Hepatocyte (in vitro differentiated cells): ENCODE data around the gene TIMD4. TPM values are rescaled to one million over a fixed set of nuclear protein-coding genes. Genes with fewer than 3 reads are reported as not detected.
"Not testable (repeated sequence)": the region's sequence is repeated elsewhere in the genome, so short reads cannot be mapped to it uniquely, and the experiment has no call there.

Experiments
- DNase-seq: peaks from one replicate; pipeline ENCODE4 v3.0.0-alpha.2; 2016; ENCODE audit warnings: low spot score
- H2AFZ ChIP-seq: fragments of 200-600 bp; sonication (generic); 2 replicates; pipeline ENCODE4 v1.6.0; 2016; ENCODE audit warnings: antibody characterized with exemption, mild to moderate bottlenecking
- H3K27ac ChIP-seq: fragments of 200-600 bp; sonication (generic); 2 replicates; pipeline ENCODE4 v1.5.1; 2016; ENCODE audit warnings: mild to moderate bottlenecking
- H3K27me3 ChIP-seq: fragments of 200-600 bp; sonication (generic); 2 replicates; pipeline ENCODE4 v1.6.1; 2016
- H3K36me3 ChIP-seq: fragments of 200-600 bp; sonication (generic); replicated peaks from 2 replicates; pipeline ENCODE4 v1.5.1; 2016; ENCODE audit warnings: low read depth; ENCODE audit not compliant: insufficient read depth
- H3K4me1 ChIP-seq: fragments of 200-600 bp; sonication (generic); 2 replicates; pipeline ENCODE4 v1.5.1; 2016; ENCODE audit warnings: mild to moderate bottlenecking, moderate library complexity; ENCODE audit not compliant: insufficient read depth
- H3K4me2 ChIP-seq: fragments of 200-600 bp; sonication (generic); 2 replicates; pipeline ENCODE4 v1.6.0; 2016
- H3K4me3 ChIP-seq: fragments of 200-600 bp; sonication (generic); 2 replicates; pipeline ENCODE4 v1.5.1; 2016; ENCODE audit warnings: mild to moderate bottlenecking
- H3K79me2 ChIP-seq: fragments of 200-600 bp; sonication (generic); 2 replicates; pipeline ENCODE4 v1.6.0; 2017; ENCODE audit warnings: mild to moderate bottlenecking
- H3K9me2 ChIP-seq: fragments of 200-600 bp; sonication (generic); replicated peaks from 2 replicates; pipeline ENCODE4 v1.6.0; 2017; ENCODE audit warnings: mild to moderate bottlenecking; ENCODE audit not compliant: insufficient read depth
- H3K9me3 ChIP-seq: fragments of 200-600 bp; sonication (generic); 2 replicates; pipeline ENCODE4 v1.5.1; 2016; ENCODE audit warnings: low read depth, mild to moderate bottlenecking
- H4K20me1 ChIP-seq: fragments of 200-600 bp; sonication (generic); 2 replicates; pipeline ENCODE4 v1.6.0; 2016; ENCODE audit warnings: mild to moderate bottlenecking; ENCODE audit not compliant: insufficient read depth, poor library complexity, severe bottlenecking
- EZH2 ChIP-seq: fragments of 200-600 bp; sonication (generic); IDR thresholded peaks from 2 replicates; pipeline ENCODE4 v1.6.1; 2016; ENCODE audit warnings: antibody characterized with exemption, mild to moderate bottlenecking, borderline replicate concordance
- EZH2phosphoT487 ChIP-seq: fragments of 200-600 bp; sonication (generic); IDR thresholded peaks from one replicate; pipeline ENCODE4 v1.6.1; 2018; ENCODE audit warnings: antibody characterized with exemption, mild to moderate bottlenecking, low read depth, moderate library complexity; ENCODE audit not compliant: unreplicated experiment, severe bottlenecking
- WGBS: methylation state at CpG from one replicate; pipeline ENCODE4 v1.1.6; 2016; ENCODE audit warnings: low lambda C conversion rate; ENCODE audit errors: missing lambda C conversion rate; 5-methylcytosine and 5-hydroxymethylcytosine counted together
- polyA plus RNA-seq: library from polyadenylated mRNA; unstranded; fragments of >200 nt; fragmentation: Nextera tagmentation; extraction: Ambion mirVana; gene quantifications from 2 replicates; pipeline ENCODE4 v1.2.1, GENCODE V29; 2016
- total RNA-seq: library from RNA; depleted of rRNA; stranded (reverse); fragments of >200 nt; gene quantifications from 2 replicates; pipeline ENCODE4 v1.2.3, GENCODE V29; 2014
- TF ChIP-seq, protein P1 (sequence below): fragments of 200-600 bp; sonication (generic); IDR thresholded peaks from 2 replicates; pipeline ENCODE4 v1.5.1; 2016; ENCODE audit warnings: antibody characterized with exemption, mild to moderate bottlenecking; ENCODE audit not compliant: poor library complexity

Gene TIMD4
- total and polyA plus RNA-seq, 2 experiments from 2014 or later = 0.42 to 1.1 TPM

- H3K27me3 ChIP-seq = no peaks in the 10 kb centered on the region
- H3K27ac ChIP-seq = no peak overlapping the region
- H3K9me3 ChIP-seq = no peaks in the 10 kb centered on the region
- no peak for DNase-seq
- TF ChIP-seq EZH2phosphoT487 = no peak
- TF ChIP-seq EZH2 = no peak
- TF ChIP-seq, protein P1, sequence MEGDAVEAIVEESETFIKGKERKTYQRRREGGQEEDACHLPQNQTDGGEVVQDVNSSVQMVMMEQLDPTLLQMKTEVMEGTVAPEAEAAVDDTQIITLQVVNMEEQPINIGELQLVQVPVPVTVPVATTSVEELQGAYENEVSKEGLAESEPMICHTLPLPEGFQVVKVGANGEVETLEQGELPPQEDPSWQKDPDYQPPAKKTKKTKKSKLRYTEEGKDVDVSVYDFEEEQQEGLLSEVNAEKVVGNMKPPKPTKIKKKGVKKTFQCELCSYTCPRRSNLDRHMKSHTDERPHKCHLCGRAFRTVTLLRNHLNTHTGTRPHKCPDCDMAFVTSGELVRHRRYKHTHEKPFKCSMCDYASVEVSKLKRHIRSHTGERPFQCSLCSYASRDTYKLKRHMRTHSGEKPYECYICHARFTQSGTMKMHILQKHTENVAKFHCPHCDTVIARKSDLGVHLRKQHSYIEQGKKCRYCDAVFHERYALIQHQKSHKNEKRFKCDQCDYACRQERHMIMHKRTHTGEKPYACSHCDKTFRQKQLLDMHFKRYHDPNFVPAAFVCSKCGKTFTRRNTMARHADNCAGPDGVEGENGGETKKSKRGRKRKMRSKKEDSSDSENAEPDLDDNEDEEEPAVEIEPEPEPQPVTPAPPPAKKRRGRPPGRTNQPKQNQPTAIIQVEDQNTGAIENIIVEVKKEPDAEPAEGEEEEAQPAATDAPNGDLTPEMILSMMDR = no peak
- no peak overlapping the region for H3K4me2 ChIP-seq
- no peaks in the 10 kb centered on the region for H3K4me1 ChIP-seq
- H3K4me3 ChIP-seq = no peak overlapping the region
- WGBS = 75% methylated on average over 3 of the region's 3 CpGs
- no peaks in the 10 kb centered on the region for H3K9me2 ChIP-seq
- no peaks in the 10 kb centered on the region for H4K20me1 ChIP-seq
- H2AFZ ChIP-seq = no peak overlapping the region
- no peaks in the 10 kb centered on the region for H3K36me3 ChIP-seq
- H3K79me2 ChIP-seq = no peaks in the 10 kb centered on the region
Observed at GRCh38 chr5:156971415-156971814, 8.4 kb upstream of the TIMD4 start.

- 96% methylated on average over 3 of the region's 3 CpGs for WGBS
- not testable (repeated sequence) for H3K9me2 ChIP-seq, H3K4me1 ChIP-seq
Observed at GRCh38 chr5:156967386-156967785, 4.4 kb upstream of the TIMD4 start.

GRCh38 chr5:156956321-156956720 lies 6.7 kb downstream of the TIMD4 start:
- TF ChIP-seq, protein P1 = no peak
- TF ChIP-seq EZH2phosphoT487 (no peak), EZH2 (no peak)
- H3K27me3 ChIP-seq = no peaks in the 10 kb centered on the region
- H3K9me2 ChIP-seq = no peaks in the 10 kb centered on the region

More at GRCh38 chr5:156967386-156967785, 4.4 kb upstream of the TIMD4 start:
- not testable (repeated sequence) for H3K9me3 ChIP-seq, H2AFZ ChIP-seq, H3K27me3 ChIP-seq, H3K79me2 ChIP-seq, H4K20me1 ChIP-seq, H3K36me3 ChIP-seq, H3K4me2 ChIP-seq, H3K27ac ChIP-seq, H3K4me3 ChIP-seq, DNase-seq

DNA sequence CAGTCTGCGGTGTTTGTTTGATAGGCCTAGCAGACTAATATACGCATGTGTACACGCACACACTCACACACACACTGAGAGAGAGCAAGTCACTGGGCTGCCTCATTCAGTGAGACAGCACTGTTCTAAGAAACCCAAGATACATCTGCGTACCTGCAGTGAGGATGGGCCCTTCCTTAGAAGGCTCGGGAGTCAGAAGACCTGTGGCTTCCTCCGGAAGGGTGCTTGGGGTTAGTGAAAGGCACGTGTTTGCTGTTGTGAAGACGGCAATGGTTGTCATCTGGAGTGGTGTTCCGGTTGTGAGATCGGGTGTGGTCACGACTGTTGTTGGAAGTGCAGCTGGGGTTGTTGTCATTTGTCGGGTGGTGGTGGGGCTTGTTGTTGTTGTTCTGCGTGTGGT lies 11.7 kb downstream of the TIMD4 start:
- no peaks in the 10 kb centered on the region for H3K9me2 ChIP-seq

More at GRCh38 chr5:156956321-156956720, 6.7 kb downstream of the TIMD4 start:
- Histone ChIP-seq H3K4me3 (no peak overlapping the region), H4K20me1 (no peaks in the 10 kb centered on the region), H3K9me3 (no peaks in the 10 kb centered on the region), H2AFZ (no peak overlapping the region), H3K36me3 (no peaks in the 10 kb centered on the region), H3K4me1 (no peaks in the 10 kb centered on the region), H3K79me2 (no peaks in the 10 kb centered on the region), H3K27ac (no peak overlapping the region), H3K4me2 (no peak overlapping the region)
- no peak for DNase-seq

More for the DNA sequence above, 11.7 kb downstream of the TIMD4 start:
- Histone ChIP-seq H3K36me3 (no peaks in the 10 kb centered on the region), H3K4me2 (no peak overlapping the region), H3K4me1 (no peaks in the 10 kb centered on the region), H3K79me2 (no peaks in the 10 kb centered on the region), H3K9me3 (no peaks in the 10 kb centered on the region), H4K20me1 (no peaks in the 10 kb centered on the region), H3K4me3 (no peak overlapping the region), H3K27ac (no peak overlapping the region), H2AFZ (no peak overlapping the region), H3K27me3 (no peaks in the 10 kb centered on the region)
- no peak for DNase-seq
- TF ChIP-seq EZH2phosphoT487 = no peak
- 96% methylated on average over 13 of the region's 13 CpGs for WGBS
